Measurements from ENCODE around the gene SDR39U1. TPM values are rescaled to one million over a fixed set of nuclear protein-coding genes. Genes with fewer than 3 reads are reported as not detected.

The SDR39U1 gene
- total RNA-seq, 1 experiment from 2014 or later: 24.7 TPM

DNA sequence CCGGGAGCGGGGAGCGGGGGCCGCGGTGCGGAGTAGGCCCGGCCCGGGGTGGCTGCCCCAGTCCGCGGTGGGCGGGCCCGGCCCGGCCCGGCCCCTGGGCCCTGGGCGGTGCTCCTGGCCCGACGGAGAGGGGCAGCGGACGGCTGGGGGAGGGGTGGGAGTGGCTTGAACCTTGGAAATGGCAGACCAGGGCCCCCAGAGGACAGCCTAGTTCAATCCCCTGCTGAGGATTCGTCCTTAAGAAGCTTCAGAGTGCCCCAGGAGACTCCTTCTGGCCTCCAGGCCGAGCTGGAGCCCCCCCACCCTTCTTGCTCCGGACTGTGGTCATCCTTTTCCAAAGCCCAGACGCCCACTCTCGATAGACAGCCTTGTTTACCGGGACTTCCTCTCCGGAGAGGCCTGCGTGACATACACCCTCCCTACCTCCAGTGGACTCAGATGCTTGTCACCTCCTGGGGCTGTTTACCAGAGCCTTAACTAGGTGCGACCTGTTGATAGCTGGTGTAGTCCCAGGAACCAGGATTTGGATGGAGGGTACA, 12.4 kb downstream of the SDR39U1 start:
- DNase-seq (peak; percentile 62), ATAC-seq (peak; percentile 77)
- H3K9me3 ChIP-seq (ENCODE audit: low read length): no peaks in the 10 kb centered on the region
- H3K79me2 ChIP-seq (ENCODE audit: low read length): peaks cover 22% of the 10 kb centered on the region
- H3K4me1 ChIP-seq (ENCODE audit: insufficient read depth, low read length): peaks cover 54% of the 10 kb centered on the region
- no peaks in the 10 kb centered on the region for H4K20me1 ChIP-seq (ENCODE audit: low read length)
- H3K9me2 ChIP-seq (replicated peaks; ENCODE audit: low read length): no peaks in the 10 kb centered on the region
- peak overlapping the region; percentile 91; the same call in 1 of the 2 replicates for H2AFZ ChIP-seq (ENCODE audit: low read length)
- TF ChIP-seq EZH2 (IDR thresholded peaks at IDR 0.05; ENCODE audit: low read length, unreplicated experiment): no peak
- TF ChIP-seq, protein P1, sequence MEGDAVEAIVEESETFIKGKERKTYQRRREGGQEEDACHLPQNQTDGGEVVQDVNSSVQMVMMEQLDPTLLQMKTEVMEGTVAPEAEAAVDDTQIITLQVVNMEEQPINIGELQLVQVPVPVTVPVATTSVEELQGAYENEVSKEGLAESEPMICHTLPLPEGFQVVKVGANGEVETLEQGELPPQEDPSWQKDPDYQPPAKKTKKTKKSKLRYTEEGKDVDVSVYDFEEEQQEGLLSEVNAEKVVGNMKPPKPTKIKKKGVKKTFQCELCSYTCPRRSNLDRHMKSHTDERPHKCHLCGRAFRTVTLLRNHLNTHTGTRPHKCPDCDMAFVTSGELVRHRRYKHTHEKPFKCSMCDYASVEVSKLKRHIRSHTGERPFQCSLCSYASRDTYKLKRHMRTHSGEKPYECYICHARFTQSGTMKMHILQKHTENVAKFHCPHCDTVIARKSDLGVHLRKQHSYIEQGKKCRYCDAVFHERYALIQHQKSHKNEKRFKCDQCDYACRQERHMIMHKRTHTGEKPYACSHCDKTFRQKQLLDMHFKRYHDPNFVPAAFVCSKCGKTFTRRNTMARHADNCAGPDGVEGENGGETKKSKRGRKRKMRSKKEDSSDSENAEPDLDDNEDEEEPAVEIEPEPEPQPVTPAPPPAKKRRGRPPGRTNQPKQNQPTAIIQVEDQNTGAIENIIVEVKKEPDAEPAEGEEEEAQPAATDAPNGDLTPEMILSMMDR (conservative IDR thresholded peaks at IDR 0.05; ENCODE audit: low read depth, low read length): no peak
- H3K4me3 ChIP-seq (ENCODE audit: low read length): peak overlapping the region; percentile 98
- CTCF ChIA-PET: interaction anchor here (1.1 to 3.5 kb wide), 3 partner anchors 64 to 102 kb away, joined by 3 to 51 read pairs (median 27); no protein-coding TSS in a partner anchor
- no peaks in the 10 kb centered on the region for H3K27me3 ChIP-seq (ENCODE audit: low read length)
- H3K27ac ChIP-seq (ENCODE audit: low read length): peak overlapping the region; percentile 85
- peaks cover 10% of the 10 kb centered on the region for H3K36me3 ChIP-seq (ENCODE audit: low read depth, low read length)
- H3F3A ChIP-seq (ENCODE audit: low read length, unreplicated experiment): no peaks in the 10 kb centered on the region
- POLR2A ChIA-PET (ENCODE audit: unreplicated experiment): interaction anchor here (0.6 to 1.8 kb wide), 4 partner anchors 12 to 64 kb away, joined by 3 to 45 read pairs (median 6); no protein-coding TSS in a partner anchor
- peak overlapping the region; percentile 100 for H3K4me2 ChIP-seq (ENCODE audit: low read length)
- BruUV-seq (replicated peaks): no TSS peak
- intact Hi-C loops (cut with micrococcal nuclease): loop anchor here (2.0 kb wide), 2 partner anchors 35 to 187 kb away; partner anchors contain the start of gene TINF2
- H3K9ac ChIP-seq (ENCODE audit: low read length): peak overlapping the region; percentile 95

DNA sequence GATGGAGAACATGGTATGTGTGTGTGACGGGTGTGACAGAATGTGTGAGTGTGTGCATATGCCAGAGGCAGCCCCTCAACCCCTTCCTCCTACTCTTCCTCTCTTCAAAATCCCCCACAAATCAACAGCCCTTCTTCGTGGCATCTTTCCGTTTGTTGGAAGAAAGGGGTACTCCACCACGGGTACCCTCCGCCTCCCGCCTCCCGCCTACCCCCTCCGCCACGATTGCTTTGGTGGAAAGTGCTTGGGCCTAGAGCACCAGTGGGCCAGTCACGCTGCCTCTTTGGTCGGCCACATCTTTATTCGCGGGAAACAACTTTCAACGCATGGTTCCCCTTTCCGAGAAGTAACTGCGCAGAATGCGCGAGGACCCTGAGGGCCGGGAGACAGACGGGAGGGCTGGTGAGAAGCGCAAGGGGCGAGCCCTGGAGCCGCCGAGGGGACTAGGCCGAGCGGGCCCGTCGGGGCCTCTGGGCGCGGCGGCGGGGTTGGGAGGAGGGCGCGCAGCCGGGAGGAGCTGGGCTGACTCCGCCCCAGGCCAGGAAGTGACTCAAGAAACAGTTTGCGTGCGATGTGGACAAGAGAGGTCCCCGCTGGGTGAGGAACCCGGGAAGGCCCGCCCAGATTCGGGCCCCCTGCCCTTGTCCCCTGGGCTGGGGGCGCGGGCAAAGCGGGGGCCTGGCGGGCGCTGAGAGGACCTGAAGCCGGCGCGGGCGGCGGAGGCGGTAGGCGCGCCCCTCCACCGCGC, 13.0 kb downstream of the SDR39U1 start, which contains the start of the genes CBLN3 and KHNYN:
CBLN3 (minus strand) TSS at position 274 of the 748 bp plus-strand sequence. CDS start 614 bp downstream, outside the sequence.
KHNYN (plus strand) TSS at position 560 of the 748 bp plus-strand sequence. CDS start 777 bp downstream, outside the sequence.
- Histone ChIP-seq H3K4me2 (ENCODE audit: low read length) (peak within 1 kb of the TSS; percentile 100), H3K9me3 (ENCODE audit: low read length) (no peaks in the 10 kb centered on the region), H3K4me3 (ENCODE audit: low read length) (peak within 1 kb of the TSS; percentile 98), H3K9me2 (replicated peaks; ENCODE audit: low read length) (no peaks in the 10 kb centered on the region), H3K9ac (ENCODE audit: low read length) (peak within 1 kb of the TSS; percentile 95), H3K79me2 (ENCODE audit: low read length) (peaks cover 22% of the 10 kb centered on the region), H3K27ac (ENCODE audit: low read length) (peak within 1 kb of the TSS; percentile 85), H3K36me3 (ENCODE audit: low read depth, low read length) (peaks cover 10% of the 10 kb centered on the region), H3K27me3 (ENCODE audit: low read length) (no peaks in the 10 kb centered on the region), H2AFZ (ENCODE audit: low read length) (peak within 1 kb of the TSS; percentile 91), H3F3A (ENCODE audit: low read length, unreplicated experiment) (no peaks in the 10 kb centered on the region), H3K4me1 (ENCODE audit: insufficient read depth, low read length) (peaks cover 55% of the 10 kb centered on the region), H4K20me1 (ENCODE audit: low read length) (no peaks in the 10 kb centered on the region)
- DNase-seq (peak; percentile 90), ATAC-seq (peak; percentile 77)
- ChIA-PET POLR2A (ENCODE audit: unreplicated experiment) (interaction anchor here (0.6 to 1.0 kb wide), 3 partner anchors 11 to 64 kb away, joined by 3 to 7 read pairs (median 4); no protein-coding TSS in a partner anchor), CTCF (interaction anchor here (1.1 to 2.9 kb wide), 2 partner anchors 96 to 102 kb away, joined by 3 to 27 read pairs; no protein-coding TSS in a partner anchor)
- TSS peak; percentile 73 for BruUV-seq (replicated peaks)
- no peak for TF ChIP-seq EZH2 (IDR thresholded peaks at IDR 0.05; ENCODE audit: low read length, unreplicated experiment)
- TF ChIP-seq, protein P1 (conservative IDR thresholded peaks at IDR 0.05; ENCODE audit: low read depth, low read length): no peak
- TF ChIP-seq EZH2phosphoT487 (IDR thresholded peaks at IDR 0.05; ENCODE audit: borderline replicate concordance, low read length): no peak
- intact Hi-C loops (cut with micrococcal nuclease): loop anchor here (2.0 kb wide), 2 partner anchors 35 to 187 kb away; partner anchors contain the start of gene TINF2

Data from PC-3 (cell line).